Measurements from ENCODE around the gene FBXW2. TPM values are rescaled to one million over a fixed set of nuclear protein-coding genes. Genes with fewer than 3 reads are reported as not detected.

Gene FBXW2
- total and polyA plus RNA-seq, 10 of the 15 experiments (the other 5 are each of a cell fraction or from before 2014, with no cell fraction given) = 2.9 to 56.9 (median 39.1) TPM

- TF ChIP-seq CBX5 (IDR thresholded peaks at IDR 0.05; ENCODE audit: low read depth) = no peak
Measured at GRCh38 chr9:120776788-120777187, 16.4 kb downstream of the FBXW2 start (continued).

- no peak for TF ChIP-seq ZBTB4 (CRISPR knock-in tag; IDR thresholded peaks at IDR 0.05)
- no peak overlapping the region for H2AFZ ChIP-seq (ENCODE audit: control insufficient read depth, low read depth, low read length)
- intact Hi-C loops (cut with micrococcal nuclease; ENCODE audit: unreplicated experiment) (no loop called here), in situ Hi-C loops (cut with MboI) (no loop called here)
- WGBS (ENCODE audit: insufficient coverage, insufficient replicate concordance, low lambda C conversion rate, missing lambda C conversion rate) = 97% methylated on average over 5 of the region's 5 CpGs
- no peak for ATAC-seq
- no peaks in the 10 kb centered on the region for H3K9me3 ChIP-seq (replicated peaks; ENCODE audit: control insufficient read depth, insufficient read depth, low read length)
- H3K4me3 ChIP-seq = no peak overlapping the region
- H3K79me2 ChIP-seq (ENCODE audit: control insufficient read depth, insufficient read depth, low read length) = no peaks in the 10 kb centered on the region
- no peak overlapping the region for H3K4me2 ChIP-seq (ENCODE audit: control insufficient read depth, insufficient read depth)
- H3K4me1 ChIP-seq (ENCODE audit: control insufficient read depth, insufficient read depth, low read length) = no peaks in the 10 kb centered on the region
- peaks cover 1 to 36% of the 10 kb centered on the region in 2 experiments; a peak in 3 of 4 replicates for H3K36me3 ChIP-seq (ENCODE audit: control insufficient read depth in 2 of 2, insufficient read depth in 2 of 2, low read length in 1 of 2)
- H3K27ac ChIP-seq (ENCODE audit: control insufficient read depth, insufficient read depth) = no peak overlapping the region
- no peaks in the 10 kb centered on the region for H4K20me1 ChIP-seq (ENCODE audit: control insufficient read depth, insufficient read depth)
- SMC1A ChIA-PET (ENCODE audit: uncharacterized antibody, unreplicated experiment) = interaction anchor here (0.7 to 1.0 kb wide), 2 partner anchors 13 to 15 kb away, joined by 3 read pairs; no protein-coding TSS in a partner anchor
- CTCF ChIA-PET = interaction anchor here (1.3 kb wide), 1 partner anchor 8 kb away, joined by 3 read pairs; no protein-coding TSS in a partner anchor
- BruUV-seq (replicated peaks) = no TSS peak
- RAD21 ChIA-PET (ENCODE audit: unreplicated experiment) = no interaction called here
- no peaks in the 10 kb centered on the region for H3K27me3 ChIP-seq (replicated peaks in 1 of 2; ENCODE audit: control insufficient read depth in 2 of 2, insufficient read depth in 2 of 2, low read length in 1 of 2)
- no peak for FAIRE-seq
- POLR2A ChIA-PET = no interaction called here
- no peak overlapping the region for H3K9ac ChIP-seq (ENCODE audit: control insufficient read depth, insufficient read depth, low read length)
- no peak for DNase-seq (ENCODE audit: low read depth, low spot score)
Measured at GRCh38 chr9:120775859-120776258, 17.4 kb downstream of the FBXW2 start.

Measured in GM12878 (cell line).